KBM-7 (cell line): Measurements from ENCODE around the gene OTOG.
"Not testable (repeated sequence)": the region's sequence is repeated elsewhere in the genome, so short reads cannot be mapped to it uniquely, and the experiment has no call there.

ENCODE experiments used
- DNase-seq: peaks from one replicate; pipeline ENCODE4 v3.0.0-alpha.2; 2015
- in situ Hi-C: fragments of 300-500 bp; cut with MboI; formaldehyde crosslinking; loops from 2 replicates; pipeline ENCODE4 v1.14.3; 2020; ENCODE audit warnings: low sequenced_read_pairs, low pct_unique_long_range_greater_than_20kb, mixed read lengths

Gene OTOG

DNA sequence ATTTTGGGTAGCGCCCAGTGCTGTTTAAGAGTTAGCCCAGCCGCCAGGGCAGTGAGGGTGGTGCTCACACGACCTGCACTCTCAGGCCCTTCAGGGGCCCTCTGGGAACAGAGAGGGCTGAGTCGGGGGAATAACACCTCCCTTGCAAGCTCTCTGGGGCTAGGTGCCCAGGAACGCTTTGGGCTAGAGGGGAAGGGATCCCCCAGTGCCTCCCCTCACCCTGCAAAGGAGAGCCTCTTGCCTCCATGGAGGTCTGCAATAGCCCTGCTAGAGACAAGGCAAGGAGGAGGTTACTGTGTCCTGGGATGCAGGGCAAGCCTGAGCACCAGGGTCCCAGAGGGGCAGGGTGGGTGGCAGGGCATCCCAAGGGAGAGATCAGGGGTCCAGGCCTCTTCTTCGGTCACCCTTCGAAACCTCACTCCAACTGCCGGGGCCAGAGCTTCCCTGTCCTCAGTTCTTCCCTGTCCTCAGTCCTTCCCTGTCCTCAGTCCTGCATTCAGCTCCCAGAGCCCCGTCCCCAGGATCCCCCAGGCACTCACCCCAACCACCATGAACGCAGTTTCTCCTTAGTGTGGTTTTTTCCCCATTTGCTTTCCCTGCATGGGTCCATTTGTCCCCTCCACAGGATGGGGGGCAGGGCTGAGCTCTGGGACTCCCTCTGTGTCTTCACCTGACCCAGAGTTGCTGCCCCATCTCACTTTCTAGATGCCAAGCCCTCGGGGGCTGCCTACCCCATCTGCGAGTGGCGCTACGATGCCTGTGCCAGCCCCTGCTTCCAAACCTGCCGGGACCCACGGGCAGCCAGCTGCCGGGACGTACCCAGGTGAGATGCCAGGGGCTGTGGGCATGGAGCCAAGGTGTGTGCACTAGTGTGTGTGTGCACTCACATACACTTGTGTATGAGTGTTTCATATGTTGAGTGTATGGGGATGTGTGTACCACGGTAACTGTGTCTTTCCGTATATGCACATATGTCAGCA, 60.8 kb downstream of the OTOG start:
- no peak for DNase-seq
- in situ Hi-C loops, result no loop called here

DNA sequence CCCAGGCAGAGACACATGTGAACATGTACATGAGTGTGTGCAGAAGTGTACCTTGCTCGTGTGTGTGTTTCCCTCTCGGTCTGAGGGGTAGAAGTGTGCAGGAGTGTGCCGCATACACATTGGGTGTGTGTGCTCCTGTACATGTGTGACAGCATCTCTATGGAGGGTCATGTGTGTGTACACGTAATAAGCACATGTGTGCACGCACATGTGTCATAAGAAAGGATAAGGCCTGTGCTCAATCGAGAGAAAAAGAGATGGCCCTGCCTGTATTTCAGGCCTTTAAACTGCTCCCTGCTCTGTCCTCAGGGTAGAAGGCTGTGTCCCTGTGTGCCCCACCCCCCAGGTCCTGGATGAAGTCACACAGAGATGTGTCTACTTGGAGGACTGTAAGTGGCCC, 61.8 kb downstream of the OTOG start:
- in situ Hi-C loops, result no loop called here
- DNase-seq, result no peak

DNA sequence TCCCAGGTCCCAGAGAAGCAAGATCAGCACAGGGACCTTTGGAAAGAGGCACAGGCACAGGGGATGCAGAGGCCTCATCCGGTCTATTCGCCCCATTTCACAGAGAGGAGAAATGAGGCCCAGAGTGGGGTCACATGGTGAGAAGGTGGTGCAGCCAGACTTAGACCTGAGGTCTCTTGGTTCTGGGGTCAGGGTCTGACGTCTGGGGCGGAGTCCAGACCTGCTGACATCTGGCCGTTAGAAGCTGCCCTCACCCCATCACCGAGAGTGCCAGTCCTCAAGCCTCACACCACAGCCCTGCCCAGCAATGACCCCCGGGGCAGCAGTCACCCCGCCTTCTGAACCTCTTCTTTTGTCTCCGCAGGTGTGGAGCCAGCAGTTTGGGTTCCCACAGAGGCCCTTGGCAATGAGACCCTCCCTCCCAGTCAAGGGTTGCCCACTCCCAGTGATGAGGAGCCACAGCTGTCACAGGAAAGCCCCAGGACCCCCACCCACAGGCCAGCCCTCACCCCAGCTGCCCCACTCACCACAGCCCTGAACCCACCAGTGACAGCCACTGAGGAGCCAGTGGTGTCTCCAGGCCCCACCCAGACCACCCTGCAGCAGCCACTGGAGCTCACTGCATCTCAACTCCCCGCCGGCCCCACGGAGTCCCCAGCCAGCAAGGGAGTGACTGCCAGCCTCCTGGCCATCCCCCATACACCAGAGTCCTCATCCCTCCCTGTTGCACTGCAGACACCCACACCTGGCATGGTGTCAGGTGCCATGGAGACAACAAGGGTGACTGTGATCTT, 62.4 kb downstream of the OTOG start:
- DNase-seq, result no peak
- in situ Hi-C loops, result no loop called here

DNA sequence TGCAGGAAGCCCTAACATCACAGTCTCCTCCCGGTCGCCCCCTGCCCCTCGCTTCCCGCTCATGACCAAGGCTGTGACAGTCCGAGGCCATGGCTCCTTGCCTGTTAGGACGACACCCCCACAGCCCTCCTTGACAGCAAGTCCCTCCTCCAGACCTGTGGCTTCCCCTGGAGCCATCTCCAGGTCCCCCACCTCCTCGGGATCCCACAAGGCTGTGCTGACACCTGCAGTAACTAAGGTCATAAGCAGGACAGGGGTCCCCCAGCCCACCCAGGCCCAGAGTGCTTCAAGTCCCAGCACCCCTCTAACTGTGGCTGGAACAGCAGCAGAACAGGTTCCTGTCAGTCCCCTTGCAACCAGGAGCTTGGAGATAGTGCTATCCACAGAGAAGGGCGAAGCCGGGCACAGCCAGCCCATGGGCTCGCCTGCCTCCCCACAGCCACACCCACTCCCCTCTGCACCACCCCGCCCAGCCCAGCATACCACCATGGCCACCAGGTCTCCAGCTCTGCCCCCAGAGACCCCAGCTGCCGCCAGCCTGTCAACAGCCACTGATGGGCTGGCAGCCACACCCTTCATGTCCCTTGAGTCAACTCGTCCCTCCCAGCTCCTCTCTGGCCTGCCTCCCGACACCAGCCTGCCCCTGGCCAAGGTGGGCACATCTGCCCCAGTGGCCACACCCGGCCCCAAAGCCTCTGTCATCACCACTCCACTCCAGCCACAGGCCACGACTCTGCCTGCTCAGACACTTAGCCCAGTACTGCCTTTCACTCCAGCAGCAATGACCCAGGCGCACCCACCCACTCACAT, 63.2 kb downstream of the OTOG start:
- in situ Hi-C loops, result no loop called here
- DNase-seq, result no peak

DNA sequence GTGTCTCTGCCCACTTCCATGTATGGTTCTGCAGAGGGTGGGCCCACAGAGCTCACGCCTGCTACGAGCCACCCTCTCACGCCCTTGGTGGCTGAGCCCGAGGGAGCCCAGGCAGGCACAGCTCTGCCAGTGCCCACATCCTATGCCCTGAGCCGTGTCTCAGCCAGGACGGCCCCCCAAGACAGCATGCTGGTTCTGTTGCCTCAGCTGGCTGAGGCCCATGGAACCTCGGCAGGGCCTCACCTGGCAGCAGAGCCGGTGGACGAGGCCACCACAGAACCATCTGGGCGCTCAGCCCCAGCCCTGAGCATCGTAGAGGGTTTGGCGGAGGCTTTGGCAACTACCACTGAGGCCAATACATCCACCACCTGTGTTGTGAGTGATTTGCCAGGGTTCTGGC, 64.0 kb downstream of the OTOG start:
- in situ Hi-C loops, result no loop called here
- DNase-seq, result no peak

DNA sequence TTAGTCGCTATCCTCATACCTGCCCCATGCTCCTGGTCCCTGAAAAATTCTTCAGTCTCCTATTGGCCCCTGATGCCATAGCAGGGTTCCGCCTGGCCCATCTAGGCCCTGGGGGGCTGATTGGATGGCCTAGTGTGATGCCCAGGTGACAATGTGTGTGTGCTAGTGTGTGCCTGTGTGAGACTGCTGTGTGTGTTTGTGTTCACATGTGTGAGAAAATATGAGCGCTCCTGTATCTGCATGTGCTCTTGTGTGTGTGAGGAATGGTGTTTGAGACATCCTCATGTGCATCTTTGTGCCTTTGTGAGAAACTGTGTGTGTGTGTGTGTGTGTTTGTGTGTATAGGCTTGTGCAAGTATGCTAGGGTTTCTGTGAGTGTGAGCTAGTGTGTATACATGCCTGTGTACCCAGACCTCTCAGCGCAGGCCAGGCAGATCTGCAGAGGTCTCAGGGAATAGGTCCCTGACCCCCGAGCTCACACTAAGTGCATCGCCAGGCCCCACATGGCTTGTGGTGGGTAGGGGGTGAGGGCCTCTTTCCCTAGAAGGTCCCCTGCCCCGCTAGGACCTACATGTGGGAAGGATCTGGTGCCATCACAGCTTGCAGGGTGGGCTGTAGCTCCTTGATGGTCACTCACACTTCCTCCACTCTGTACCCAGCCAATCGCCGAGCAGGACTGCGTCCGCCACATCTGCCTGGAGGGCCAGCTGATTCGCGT, 64.6 kb downstream of the OTOG start:
- in situ Hi-C loops, result no loop called here

DNA sequence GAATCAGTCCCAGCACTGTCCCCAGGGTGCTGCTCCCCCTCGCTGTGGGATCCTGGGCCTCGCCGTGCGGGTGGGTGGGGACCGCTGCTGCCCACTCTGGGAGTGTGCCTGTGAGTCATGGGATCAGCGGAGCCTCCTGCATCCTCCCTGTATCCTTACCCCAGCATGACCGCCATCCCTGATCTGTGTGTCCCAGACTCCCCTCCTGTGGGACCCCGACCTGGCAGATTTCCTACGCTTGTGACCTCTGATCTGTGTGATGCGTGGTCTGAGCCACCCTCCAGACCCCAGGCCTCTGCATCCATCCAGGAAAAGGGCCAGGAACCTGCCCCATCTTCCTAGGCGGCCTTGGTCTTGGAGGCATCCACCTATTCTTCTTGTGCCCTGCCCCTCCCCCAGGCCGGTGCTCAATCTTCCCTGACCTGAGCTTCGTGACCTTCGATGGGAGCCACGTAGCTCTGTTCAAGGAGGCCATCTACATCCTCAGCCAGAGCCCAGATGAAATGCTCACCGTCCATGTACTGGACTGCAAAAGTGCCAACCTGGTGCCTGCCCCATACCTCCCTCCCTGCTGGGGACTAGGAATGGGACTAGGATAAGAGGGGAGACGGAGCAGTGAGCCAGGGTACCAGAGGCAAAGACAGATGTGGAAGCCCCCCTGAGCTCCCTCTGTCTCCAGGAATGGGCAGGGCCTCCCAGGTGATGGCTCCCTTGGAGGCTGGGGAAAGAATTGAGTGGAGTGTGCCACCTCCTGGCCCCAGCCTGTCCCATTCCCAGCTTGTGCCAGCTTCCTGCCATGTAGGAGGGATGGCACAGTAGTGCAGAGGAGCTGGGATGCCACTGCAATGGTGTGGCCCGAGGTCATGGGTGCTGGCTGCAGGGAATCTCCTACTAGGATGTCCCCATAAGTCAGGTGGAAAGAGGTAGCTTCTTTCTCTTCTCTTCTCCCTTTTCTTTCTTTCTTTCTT, 65.4 kb downstream of the OTOG start:
- in situ Hi-C loops, result no loop called here
- DNase-seq, result no peak

More for the DNA sequence above, 64.6 kb downstream of the OTOG start:
- DNase-seq, result no peak

DNA sequence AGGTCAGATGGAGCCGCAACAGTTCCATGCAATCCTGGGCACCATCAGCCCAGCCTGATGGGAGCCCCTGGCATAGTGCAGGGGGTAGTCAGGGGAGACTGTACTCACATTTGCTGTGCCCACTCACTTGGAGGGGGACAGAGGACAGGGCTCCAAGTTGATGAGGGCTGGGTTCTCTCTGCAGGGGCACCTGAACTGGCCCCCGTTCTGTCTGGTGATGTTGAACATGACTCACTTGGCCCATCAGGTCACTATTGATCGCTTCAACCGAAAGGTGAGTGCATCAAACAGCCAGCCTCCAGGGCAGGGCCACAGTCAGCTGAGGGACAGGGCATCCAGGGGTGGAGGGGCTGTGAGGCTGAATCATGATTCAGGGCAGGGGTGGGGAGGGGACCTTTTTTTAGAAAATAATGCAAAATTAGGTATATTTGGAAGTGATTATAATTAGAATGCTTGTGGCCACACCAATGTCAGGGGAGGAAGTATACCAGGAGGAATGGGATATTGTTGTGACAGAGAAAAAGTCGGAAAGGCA, 66.4 kb downstream of the OTOG start:
- in situ Hi-C loops, result no loop called here

DNA sequence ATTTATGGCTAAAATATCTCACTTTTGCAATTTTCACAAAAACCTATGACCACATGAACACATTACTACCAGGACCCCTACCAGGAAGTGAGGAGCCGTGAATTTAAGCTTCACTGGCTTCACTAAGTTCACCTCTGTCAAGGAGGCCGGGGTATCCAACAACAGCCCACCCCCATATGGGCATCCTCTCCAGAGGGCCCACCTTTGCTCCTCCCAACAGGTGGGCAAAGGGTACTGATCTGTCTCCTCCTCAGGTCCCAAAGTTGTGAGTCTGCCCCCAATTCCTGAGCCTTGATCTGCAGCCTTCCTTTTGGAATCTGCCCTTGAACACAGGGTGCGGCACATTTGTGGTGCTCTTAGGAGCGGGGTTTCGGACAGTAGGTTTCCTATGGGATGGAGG, 66.9 kb downstream of the OTOG start:
- in situ Hi-C loops, result no loop called here
- no peak for DNase-seq

More for the DNA sequence above, 66.4 kb downstream of the OTOG start:
- DNase-seq, result no peak

DNA sequence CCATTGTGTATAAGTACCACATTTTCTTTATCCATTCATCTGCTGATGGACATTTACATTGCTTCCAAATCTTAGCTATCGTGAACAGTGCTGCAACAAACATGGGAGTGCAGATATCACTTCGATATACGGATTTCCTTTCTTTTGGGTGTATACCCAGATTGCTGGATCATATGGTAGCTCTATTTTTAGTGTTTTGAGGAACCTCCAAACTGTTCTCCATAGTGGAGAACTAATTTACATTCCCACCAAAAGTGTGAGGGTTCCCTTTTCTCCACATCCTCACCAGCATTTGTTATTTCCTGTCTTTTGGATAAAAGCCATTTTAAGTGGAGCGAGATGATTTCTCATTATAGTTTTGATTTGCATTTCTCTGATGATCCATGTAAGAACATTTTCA, 75.7 kb downstream of the OTOG start:
- DNase-seq, in situ Hi-C loops: not testable (repeated sequence)

DNA sequence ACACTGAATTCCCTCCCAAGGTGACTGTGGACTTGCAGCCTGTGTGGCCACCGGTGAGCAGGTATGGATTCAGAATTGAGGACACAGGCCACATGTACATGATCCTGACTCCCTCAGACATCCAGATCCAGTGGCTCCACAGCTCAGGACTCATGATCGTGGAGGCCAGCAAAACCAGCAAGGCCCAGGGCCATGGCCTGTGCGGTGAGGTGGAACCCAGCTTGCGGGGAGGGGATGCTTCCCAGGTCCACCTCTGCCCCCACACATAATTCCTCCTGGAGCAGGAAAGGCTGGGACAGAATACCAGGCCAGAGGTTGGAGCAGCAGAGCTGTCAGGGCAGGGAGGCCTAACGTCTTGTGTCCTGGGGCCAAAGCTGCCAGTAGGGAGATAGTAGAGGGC, 82.1 kb downstream of the OTOG start:
- in situ Hi-C loops, result no loop called here

DNA sequence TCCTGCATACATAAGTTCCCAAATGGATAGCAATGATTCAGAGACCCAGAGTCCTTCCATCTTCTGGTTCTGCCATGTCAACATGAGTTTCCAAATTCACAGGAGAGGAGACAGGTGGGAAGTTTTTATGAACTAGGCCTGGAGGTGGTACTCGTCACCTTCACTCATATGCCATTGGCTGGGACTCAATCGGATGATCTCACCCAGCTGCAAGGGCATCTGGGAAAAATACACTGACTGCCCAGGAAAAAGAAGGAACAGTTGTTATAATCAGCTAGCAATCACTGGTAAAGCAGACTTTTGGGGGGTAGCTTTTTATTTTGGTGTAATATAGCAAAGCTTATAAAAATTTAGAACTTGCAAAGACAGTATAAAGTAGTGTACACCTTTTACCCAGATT, 83.9 kb downstream of the OTOG start:
- in situ Hi-C loops, result no loop called here

More for the DNA sequence above, 82.1 kb downstream of the OTOG start:
- no peak for DNase-seq

DNA sequence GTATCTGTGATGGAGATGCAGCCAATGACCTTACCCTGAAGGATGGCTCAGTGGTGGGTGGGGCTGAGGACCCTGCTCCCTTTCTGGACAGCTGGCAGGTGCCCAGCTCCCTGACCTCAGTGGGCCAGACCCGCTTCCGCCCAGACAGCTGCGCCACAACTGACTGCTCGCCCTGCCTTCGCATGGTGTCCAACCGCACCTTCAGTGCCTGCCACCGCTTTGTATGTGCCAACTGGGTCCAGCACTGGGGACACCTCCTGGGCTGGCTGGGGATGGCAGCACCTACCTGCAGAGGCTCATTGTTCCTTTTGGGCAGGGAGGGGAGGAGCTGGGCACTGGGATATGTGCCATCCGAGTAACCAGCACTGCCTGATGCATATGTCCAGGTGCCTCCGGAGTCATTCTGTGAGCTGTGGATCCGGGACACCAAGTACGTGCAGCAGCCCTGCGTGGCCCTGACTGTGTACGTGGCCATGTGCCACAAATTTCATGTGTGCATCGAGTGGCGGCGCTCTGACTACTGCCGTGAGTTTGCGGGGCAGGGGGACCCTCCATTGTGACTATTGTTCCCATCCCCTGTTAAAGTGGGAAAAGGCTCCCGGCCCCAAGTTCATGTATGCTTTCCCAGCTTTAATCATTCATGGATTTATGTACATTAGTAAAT, 84.8 kb downstream of the OTOG start:
- in situ Hi-C loops, result no loop called here
- DNase-seq, result no peak

More for the DNA sequence above, 83.9 kb downstream of the OTOG start:
- DNase-seq, result no peak

DNA sequence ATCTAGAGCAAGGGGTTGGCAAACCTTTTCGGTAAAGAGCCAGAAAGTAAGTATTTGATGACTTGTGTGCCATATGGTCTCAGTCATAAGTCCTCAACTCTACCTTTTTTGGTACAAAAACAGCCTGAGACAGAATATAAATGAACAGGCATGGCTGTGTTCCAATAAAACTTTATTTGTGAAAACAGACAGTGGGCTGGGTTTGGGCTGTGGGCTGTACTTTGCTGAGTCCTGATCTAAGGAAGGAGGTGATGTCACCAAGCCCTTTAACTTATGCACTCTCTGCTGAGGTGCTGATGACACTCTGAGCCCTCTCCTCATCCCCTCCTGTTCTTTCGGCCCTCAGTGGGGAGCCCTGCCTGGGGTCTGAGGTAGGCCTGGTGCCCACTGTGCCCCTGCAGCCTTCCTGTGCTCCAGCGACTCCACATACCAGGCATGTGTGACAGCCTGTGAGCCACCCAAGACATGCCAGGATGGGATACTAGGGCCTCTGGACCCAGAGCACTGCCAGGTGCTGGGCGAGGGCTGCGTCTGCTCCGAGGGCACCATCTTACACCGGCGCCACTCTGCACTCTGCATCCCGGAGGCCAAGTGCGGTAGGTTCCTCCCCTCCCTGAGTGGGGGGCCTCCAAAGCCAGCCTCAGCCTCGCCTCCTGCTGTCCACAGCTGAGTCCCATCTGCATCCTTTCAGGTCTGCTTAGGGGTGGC, 86.4 kb downstream of the OTOG start:
- in situ Hi-C loops, result no loop called here
- DNase-seq, result no peak

DNA sequence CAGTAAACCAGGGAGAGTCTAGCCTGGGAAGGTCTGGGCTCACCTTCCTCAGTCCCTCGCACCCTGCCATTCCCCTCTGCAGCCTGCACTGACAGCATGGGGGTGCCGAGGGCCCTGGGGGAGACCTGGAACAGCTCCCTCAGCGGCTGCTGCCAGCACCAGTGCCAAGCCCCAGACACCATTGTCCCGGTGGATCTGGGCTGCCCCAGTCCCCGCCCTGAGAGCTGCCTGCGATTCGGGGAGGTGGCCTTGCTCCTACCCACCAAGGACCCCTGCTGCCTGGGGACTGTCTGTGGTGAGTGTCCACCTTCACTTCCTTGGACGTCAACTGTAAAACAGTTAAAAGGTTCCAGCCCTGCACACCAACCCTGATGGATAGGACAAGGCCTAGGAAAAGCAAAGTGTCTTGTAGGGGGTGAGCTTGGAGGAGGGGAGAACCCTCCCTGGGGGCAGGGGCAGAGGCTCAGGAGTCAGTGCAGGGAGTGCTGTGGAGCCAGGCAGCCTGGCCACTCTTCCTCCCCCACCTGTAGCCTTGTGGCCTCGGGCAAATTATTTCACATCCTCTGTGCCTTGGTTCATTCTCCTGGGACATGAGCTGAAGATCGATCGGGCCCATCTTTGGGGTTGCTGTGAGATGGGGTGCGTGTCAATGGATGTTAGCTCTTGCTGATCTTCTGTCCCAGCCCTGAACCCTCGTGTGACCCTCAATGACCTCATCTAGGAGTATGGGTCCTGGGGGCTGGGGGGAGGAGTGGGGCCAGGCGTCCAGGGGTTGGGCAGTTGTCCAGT, 87.1 kb downstream of the OTOG start:
- in situ Hi-C loops, result no loop called here
- DNase-seq, result no peak
